Renal pelvis (tissue), 4 donors: ENCODE results near the gene MVP. TPM values are rescaled to one million over a fixed set of nuclear protein-coding genes. Genes with fewer than 3 reads are reported as not detected.

Experiments
- DNase-seq: peaks from one replicate; pipeline ENCODE4 v3.0.0-alpha.2; 2013
- polyA plus RNA-seq, 3 donors: library from polyadenylated mRNA; unstranded; fragments of 120-200 nt; gene quantifications; one replicate each; pipeline ENCODE4 v1.2.1, GENCODE V29; 2013; ENCODE audit not compliant: insufficient read length in 3 of 3

Gene MVP
- polyA plus RNA-seq, 3 donors = 16.1 to 24.7 (median 24.2) TPM

DNA sequence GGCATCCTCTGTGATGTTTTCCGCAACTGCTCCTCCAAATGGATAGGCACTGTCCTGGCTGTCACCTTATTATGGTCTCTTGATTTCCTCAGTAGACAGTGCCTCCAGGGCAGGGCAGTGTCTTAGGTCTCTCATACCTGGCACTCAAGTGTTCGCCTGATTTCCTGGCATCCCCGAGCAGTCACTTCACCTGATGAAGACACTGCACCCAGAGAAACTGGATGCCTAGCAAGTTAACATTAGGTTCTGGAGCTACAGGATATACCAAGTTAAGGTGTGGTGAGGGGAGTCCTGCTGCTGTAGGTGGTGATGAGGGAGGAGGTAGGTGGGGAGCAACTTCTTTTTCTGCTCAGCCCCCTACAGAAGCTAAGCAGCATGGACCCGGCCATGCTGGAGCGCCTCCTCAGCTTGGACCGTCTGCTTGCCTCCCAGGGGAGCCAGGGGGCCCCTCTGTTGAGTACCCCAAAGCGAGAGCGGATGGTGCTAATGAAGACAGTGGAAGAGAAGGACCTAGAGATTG, 17.8 kb upstream of the MVP start:
- DNase-seq = no peak

DNA sequence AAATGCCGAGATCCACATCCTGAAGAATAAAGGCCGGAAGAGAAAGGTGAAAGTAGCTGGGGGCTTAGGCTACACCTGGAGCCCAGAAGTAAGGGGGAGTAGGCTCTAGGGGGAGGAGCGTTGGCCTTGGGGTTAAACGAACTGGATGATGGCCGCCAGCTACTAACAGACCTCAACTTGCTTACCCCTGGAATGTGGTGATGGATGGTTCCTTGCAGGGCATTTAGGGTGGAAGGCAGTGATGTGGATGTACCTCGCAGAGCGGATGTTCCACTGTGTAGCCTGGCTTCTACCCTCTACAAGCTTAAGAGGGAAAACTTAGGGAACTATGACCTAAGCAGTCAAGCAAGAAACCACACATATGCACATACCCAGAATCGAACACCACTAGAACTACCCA, 16.2 kb upstream of the MVP start:
- no peak for DNase-seq

DNA sequence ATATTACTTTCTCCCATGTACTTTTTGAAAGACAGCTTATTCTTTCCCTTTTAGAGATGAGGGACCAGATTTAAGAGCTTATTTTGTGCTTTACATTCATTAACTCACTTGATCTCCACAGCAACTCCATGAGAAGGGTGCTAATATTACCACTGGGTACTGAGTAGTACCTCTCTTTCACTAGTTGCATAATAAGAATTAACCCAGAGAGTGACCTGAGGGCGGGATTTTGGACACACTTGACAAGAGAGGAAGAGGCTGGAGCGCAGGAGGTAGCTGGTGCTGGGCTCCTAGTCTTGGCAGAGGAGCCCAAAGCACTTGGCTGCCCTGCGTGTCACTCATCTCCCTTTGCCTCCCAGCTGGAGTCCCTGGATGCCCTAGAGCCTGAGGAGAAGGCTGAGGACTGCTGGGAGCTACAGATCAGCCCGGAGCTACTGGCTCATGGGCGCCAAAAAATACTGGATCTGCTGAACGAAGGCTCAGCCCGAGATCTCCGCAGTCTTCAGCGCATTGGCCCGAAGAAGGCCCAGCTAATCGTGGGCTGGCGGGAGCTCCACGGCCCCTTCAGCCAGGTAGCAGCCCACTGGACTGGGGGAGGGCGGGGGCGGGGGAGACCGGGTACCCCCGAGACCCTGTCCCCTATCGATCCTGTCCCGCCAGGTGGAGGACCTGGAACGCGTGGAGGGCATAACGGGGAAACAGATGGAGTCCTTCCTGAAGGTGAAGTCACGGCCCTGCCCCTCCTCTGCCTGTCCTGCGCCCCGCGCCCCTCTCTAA, 15.6 kb upstream of the MVP start:
- DNase-seq = no peak

DNA sequence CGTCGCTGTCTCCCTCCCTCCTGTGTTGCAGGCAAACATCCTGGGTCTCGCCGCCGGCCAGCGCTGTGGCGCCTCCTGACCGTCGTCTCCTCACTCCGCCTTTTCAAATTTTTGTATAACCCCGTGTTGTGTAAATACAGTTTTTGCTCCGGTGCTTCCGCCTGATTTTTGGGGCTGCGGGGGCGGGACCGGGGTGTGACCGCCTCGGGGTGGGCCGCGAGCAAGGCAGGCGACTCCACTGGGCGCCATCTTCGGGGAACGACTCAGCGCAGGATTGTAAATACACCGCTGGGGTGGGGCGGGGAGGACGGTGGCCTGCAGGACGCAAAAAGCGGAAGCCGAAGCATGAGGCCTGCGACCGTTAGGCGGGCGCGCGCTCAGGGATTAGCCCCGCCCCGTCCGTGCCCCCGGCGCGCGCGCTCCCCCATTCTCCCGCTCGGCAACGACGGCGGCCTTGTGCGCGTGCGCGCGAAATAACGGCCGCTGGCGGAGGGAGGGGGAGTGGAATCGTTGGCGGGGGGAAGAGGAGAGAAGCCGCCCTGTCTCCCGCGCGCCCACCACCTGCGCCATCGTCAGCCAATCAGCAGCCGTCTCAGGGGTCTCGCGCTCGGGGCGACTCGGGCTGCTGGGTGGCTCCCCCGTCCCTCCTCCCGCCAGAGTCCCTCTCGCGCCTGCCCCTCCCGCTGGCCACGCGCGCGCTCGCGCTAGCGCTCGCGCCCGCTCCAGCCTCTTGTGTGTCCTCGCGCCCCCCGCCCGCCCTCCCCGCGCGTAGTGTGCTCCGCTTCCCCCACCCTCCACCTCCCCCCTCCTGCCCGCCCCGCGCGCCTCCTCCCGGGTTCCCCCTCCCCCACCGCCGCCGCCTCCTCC, 14.8 kb upstream of the MVP start:
- peak; percentile 97 for DNase-seq

DNA sequence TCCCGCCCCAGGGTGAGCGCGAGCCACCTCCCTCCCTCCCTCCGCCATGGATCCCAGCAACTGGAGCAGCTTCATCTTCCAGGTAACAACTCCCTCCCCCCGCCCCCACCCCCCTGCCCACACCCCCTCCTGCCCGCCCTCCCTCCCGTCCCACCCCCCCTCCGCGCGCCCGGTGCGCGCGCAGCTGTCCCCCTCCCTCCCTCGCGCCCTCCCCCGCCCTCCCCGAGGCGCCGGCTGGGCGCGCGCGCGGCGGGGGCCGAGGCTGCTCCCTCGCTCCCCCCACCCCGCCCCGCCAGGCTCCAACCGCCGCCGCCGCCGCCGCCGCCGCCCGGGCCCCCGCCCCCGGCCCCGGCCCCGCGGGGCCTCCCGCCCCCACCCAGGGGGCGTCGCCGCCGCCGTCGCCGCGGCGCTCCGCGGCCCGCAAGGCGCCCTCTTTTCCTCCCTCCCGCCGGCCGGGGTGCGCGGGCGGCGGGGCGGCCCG, 14.1 kb upstream of the MVP start, which contains the start of gene MAZ:
Gene MAZ (plus strand): TSS at position 431 of the 481 bp plus-strand sequence. CDS start 173 bp downstream, outside the sequence.
- DNase-seq = no peak

DNA sequence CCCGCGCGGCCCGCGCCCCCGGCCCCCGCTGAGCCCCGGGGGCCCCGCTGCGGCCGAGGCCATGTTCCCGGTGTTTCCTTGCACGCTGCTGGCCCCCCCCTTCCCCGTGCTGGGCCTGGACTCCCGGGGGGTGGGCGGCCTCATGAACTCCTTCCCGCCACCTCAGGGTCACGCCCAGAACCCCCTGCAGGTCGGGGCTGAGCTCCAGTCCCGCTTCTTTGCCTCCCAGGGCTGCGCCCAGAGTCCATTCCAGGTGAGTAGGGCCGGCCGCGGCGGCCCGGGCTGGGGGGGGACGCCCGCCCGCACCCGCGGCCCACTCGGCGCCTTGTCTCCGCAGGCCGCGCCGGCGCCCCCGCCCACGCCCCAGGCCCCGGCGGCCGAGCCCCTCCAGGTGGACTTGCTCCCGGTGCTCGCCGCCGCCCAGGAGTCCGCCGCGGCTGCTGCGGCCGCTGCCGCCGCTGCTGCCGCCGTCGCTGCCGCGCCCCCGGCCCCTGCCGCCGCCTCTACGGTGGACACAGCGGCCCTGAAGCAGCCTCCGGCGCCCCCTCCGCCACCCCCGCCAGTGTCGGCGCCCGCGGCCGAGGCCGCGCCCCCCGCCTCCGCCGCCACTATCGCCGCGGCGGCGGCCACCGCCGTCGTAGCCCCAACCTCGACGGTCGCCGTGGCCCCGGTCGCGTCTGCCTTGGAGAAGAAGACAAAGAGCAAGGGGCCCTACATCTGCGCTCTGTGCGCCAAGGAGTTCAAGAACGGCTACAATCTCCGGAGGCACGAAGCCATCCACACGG, 13.4 kb upstream of the MVP start:
- no peak for DNase-seq

DNA sequence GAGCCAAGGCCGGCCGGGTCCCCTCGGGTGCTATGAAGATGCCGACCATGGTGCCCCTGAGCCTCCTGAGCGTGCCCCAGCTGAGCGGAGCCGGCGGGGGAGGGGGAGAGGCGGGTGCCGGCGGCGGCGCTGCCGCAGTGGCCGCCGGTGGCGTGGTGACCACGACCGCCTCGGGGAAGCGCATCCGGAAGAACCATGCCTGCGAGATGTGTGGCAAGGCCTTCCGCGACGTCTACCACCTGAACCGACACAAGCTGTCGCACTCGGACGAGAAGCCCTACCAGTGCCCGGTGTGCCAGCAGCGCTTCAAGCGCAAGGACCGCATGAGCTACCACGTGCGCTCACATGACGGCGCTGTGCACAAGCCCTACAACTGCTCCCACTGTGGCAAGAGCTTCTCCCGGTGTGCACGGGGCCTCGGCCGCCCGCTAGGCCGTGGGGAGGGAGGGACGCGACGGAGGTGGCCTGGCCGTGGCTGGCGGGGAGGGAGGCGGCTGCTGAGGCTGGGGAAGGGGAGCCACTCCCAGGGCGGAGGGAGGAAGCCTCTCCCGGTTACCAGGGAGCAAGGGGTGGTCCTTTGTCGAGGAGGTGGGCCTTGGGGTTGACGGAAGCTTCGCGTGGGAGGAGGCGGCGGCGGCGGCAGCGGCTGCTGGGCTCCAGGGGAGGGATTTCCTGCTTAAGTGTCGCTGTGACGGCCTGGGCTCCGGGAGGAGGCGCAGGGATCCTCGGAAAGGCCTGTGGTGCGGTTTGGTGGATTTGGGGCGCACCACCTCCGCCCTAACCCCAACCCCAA, 12.6 kb upstream of the MVP start:
- peak; percentile 91 for DNase-seq

DNA sequence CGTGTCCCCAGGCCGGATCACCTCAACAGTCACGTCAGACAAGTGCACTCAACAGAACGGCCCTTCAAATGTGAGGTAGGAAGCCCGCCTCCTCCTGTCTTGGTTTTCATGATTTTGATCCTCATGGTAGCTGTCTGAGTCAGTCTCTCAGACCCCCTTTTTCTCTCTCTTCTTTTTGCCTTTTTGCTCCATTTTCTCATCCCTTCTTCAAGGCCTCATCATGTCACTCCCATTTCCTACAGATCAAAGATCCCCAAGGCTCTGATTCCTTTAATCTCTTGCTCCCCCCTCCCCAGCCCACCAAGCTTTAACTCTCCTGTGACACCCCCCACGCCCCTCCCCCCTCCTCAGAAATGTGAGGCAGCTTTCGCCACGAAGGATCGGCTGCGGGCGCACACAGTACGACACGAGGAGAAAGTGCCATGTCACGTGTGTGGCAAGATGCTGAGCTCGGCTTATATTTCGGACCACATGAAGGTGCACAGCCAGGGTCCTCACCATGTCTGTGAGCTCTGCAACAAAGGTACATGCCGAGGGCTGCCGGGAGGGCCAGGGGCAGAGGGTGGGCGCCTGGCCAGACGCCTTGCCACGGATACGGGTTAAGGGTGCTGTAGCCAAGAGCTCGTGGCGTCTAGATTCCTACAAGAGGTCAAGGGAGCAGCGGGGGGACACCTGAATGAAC, 11.9 kb upstream of the MVP start:
- DNase-seq = no peak

DNA sequence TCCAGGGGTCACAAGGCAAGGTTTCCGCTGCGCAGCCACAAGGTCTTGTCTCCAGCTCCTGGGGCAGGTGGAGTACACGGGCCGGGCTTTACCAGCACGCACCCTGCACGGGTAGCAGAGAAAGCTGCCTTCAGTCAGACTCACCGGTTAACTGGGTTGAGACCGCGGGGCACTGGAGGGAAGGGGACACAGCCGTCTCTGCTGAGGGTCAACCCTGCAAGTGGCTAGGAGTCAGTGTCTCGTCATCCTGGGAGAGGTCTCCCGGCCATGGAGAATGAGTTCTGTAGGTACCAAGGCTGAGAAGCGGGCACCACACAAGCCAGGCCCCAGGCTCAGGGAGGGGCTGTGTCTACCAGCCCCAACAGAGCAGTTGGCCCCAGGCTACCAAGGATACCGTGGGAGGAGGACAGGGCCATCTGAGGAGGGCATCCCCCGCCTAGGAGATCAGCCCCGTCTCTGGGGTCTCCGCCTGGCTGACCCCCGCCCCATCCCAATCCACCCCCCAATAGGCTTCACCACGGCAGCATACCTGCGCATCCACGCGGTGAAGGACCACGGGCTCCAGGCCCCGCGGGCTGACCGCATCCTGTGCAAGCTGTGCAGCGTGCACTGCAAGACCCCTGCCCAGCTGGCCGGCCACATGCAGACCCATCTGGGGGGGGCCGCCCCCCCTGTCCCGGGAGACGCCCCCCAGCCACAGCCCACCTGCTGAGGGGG, 11.1 kb upstream of the MVP start:
- DNase-seq = no peak

DNA sequence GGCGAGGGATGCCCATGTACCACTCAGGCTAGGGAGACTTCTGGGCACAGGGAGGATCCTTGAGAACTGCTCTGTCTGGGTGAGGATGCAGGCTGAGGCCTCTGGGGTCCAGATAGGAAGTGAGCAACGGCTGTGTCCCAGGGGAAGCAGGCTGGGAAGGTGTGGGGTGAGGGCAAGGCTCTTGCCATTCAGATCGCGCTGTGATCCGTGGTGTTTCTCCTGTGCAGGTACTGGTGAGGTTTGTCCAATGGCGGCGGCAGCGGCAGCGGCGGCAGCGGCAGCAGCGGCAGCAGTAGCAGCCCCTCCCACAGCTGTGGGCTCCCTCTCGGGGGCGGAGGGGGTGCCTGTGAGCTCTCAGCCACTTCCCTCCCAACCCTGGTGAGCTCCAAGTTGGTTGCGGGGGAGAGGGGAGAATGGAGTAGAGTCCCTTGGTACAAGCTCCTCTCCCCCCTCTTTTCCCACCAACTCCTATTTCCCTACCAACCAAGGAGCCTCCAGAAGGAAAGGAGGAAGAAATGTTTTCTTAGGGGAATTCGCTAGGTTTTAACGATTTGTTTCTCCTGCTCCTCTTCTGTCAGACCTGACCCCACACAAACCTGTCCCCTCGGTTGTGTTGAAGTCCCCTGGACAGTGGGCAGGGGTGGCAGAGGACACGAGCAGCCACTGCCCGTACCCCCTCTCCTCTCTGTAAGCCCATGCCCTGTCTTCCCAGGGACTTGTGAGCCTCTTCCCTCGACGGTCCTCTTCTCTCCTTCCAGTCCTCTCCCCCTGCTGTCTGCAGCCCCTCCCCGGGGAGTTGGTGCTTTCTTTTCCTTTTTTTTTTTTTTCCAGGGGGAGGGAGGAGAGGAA, 10.2 kb upstream of the MVP start:
- DNase-seq = no peak

DNA sequence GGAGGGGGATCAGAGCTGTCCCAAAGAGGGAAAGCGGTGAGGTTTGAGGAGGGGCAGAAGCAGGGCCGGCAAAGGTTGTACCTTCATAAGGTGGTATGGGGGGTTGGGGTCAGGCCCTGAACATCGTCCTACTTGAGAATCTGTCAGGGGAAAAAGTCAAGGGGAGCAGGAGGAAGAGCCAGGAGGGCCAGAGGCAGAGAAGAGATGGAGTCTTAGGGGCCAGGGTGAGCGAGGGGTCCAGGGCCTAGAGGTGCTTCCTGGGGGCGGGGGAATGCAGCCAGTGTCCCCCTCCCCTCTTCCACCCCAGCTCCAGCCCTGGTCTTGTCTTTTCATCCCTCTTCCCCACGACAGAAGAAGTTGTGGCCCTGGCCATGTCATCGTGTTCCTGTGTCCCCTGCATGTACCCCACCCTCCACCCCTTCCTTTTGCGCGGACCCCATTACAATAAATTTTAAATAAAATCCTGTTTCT, 9.5 kb upstream of the MVP start:
- no peak for DNase-seq

DNA sequence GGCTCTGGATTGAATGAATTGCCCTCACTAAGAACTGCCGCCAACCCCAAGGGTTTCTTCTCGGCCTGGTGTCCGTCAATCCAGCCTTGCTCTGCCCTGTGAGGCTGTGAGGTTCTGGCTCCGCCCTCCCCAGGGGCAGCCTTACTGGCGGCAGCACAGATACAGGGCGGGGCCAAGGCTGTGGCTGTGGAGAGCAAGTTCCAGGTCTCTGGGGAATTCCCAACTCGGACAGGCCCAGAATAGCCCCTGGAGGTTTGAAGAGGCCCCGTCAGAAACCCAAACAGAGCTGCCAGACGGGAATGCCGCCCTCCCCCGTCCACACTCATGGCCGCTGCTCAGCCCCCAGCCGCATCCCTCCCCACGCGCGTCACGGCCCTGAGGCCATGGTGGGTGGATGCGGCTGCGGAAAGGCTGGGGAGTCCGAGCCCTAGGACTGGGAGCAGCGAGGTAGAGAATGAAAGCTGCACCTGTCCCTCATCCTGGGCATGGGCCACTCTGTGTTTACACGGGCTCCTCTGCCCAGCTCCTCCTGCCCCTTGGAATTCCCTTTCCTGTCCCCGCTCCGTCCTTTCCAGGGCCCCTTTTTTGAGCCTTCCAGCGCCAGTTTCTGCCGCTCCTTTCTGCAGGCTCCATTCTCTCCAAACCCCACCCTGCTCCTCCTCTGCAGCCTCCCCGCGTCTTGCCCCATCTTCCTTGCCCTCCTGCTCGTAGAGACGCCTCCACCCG, 8.9 kb upstream of the MVP start:
- DNase-seq = peak; percentile 96

DNA sequence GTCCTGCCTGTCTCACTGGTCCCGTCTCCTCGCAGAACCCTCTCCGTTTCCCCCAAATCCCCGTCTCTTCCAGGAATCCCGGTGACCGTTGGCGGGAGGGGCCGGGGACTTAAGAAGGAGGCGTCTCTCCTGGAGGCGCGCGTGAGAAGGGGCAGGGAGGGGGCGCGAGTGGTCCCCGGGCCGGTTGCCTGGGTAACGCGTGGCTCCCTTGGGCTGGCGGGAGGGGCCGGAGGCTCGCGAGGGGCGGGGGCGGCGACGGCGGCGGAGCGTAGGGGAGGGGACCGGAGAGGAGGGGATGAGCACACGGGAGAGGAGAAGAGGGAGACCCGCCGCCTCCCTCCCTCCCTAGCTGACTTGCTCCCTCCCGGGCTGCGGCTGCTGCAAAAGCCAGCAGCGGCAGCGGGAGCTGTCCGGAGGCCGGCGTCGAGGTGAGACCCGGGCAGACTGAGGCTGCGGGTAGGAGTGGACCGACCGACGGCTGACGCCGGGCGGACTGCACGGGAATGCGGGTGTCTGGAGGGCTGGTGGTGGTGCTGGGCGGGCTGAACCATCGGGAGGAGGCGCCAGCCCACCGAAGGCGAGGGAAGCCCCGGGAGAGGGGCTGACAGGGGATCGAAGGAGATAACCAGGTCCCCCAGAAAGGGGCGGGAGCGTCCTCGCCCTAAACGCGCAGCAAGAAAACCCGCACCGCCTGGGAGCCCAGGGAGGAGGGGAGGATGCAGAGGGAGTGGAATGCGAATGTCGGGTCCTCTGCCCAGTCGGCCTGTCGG, 8.2 kb upstream of the MVP start, which contains the start of gene PRRT2:
Gene PRRT2 (plus strand): TSS at position 298 of the 770 bp plus-strand sequence. CDS start 862 bp downstream, outside the sequence.
- DNase-seq = peak; percentile 75

DNA sequence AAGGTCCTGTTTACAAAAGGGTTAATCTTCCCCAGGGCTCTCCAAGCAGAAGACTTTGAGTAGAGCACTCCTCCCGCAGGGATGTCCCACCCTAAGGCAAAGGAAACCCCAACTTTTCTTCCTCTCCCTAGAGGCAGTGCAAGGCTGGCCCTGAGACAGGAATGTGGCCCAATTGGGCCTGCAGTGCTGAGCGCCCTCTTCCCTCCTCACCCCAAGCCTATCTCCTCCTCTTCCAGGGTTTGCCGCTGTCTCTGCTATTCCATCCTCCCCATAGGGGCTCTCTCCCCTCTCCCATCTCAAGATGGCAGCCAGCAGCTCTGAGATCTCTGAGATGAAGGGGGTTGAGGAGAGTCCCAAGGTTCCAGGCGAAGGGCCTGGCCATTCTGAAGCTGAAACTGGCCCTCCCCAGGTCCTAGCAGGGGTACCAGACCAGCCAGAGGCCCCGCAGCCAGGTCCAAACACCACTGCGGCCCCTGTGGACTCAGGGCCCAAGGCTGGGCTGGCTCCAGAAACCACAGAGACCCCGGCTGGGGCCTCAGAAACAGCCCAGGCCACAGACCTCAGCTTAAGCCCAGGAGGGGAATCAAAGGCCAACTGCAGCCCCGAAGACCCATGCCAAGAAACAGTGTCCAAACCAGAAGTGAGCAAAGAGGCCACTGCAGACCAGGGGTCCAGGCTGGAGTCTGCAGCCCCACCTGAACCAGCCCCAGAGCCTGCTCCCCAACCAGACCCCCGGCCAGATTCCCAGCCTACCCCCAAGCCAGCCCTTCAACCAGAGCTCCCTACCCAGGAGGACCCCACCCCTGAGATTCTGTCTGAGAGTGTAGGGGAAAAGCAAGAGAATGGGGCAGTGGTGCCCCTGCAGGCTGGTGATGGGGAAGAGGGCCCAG, 7.3 kb upstream of the MVP start:
- DNase-seq = no peak

DNA sequence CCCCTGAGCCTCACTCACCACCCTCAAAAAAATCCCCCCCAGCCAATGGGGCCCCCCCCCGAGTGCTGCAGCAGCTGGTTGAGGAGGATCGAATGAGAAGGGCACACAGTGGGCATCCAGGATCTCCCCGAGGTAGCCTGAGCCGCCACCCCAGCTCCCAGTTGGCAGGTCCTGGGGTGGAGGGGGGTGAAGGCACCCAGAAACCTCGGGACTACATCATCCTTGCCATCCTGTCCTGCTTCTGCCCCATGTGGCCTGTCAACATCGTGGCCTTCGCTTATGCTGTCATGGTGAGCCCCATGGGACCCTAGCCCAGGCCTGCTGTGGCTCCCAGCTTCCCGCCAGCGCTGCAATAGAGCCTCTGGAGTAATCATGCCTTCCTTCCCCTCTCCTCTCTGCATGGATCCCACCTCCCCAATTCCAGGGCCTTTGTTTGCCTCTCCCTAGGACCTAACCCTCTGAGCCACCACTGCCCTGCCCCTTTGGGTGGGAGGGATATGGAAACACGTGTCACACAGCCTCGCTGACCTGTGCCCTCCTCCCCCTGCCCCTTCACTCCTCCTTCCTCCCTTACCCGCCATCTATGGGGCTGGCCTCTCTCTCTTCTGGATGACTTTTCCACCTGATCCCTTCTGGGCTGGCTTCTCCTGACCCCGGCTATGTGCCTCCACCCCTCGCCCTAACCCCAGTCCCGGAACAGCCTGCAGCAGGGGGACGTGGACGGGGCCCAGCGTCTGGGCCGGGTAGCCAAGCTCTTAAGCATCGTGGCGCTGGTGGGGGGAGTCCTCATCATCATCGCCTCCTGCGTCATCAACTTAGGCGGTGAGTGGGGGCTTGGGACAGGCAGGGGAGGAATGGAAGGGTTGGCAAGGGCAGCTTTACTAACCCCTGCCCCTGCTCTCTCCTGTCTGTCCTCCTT, 6.4 kb upstream of the MVP start:
- DNase-seq = no peak
